ENCODE results near the gene LY6G5C. TPM values are rescaled to one million over a fixed set of nuclear protein-coding genes. Genes with fewer than 3 reads are reported as not detected.

The LY6G5C gene
- total and polyA plus RNA-seq, 2 of the 13 experiments (the other 11 are each of a cell fraction or from before 2014, with no cell fraction given), result 0.33 to 0.55 TPM

- TF ChIP-seq ZNF318 (CRISPR knock-in tag; IDR thresholded peaks at IDR 0.05) (no peak), BHLHE40 (IDR thresholded peaks at IDR 0.05; ENCODE audit: low read length) (no peak), ZNF614 (CRISPR knock-in tag; IDR thresholded peaks at IDR 0.05; ENCODE audit: borderline replicate concordance) (no peak), ZC3H4 (CRISPR knock-in tag; IDR thresholded peaks at IDR 0.05; ENCODE audit: borderline replicate concordance) (peak; percentile 56; the same call in 1 of the 2 replicates), SOX13 (IDR thresholded peaks at IDR 0.05) (no peak; the same call in 1 of the 2 replicates), SOX13 (CRISPR knock-in tag; conservative IDR thresholded peaks at IDR 0.05 in 1 of 2, IDR thresholded peaks at IDR 0.05 in 1 of 2) (no peak; a peak in 1 of 4 replicates), MAFG (CRISPR knock-in tag; IDR thresholded peaks at IDR 0.05) (no peak), NFIC (IDR thresholded peaks at IDR 0.05; ENCODE audit: low read length) (no peak), ZNF576 (CRISPR knock-in tag; IDR thresholded peaks at IDR 0.05) (no peak), HIVEP1 (CRISPR knock-in tag; IDR thresholded peaks at IDR 0.05) (no peak), ETV6 (CRISPR knock-in tag; conservative IDR thresholded peaks at IDR 0.05) (no peak; the same call in 1 of the 2 replicates), NFYB (CRISPR knock-in tag; IDR thresholded peaks at IDR 0.05) (no peak), PAX8 (CRISPR knock-in tag; IDR thresholded peaks at IDR 0.05; ENCODE audit: borderline replicate concordance) (0 out of 2 replicates have a peak, but pooled peaks have one; percentile 58), CHD4 (IDR thresholded peaks at IDR 0.05; ENCODE audit: borderline replicate concordance, low read length) (no peak), KAT2B (IDR thresholded peaks at IDR 0.05; ENCODE audit: borderline replicate concordance, low read depth, low read length) (no peak), ZNF430 (CRISPR knock-in tag; IDR thresholded peaks at IDR 0.05) (no peak), ZNF550 (CRISPR knock-in tag; IDR thresholded peaks at IDR 0.05; ENCODE audit: borderline replicate concordance) (no peak)
- TF ChIP-seq, protein P1, sequence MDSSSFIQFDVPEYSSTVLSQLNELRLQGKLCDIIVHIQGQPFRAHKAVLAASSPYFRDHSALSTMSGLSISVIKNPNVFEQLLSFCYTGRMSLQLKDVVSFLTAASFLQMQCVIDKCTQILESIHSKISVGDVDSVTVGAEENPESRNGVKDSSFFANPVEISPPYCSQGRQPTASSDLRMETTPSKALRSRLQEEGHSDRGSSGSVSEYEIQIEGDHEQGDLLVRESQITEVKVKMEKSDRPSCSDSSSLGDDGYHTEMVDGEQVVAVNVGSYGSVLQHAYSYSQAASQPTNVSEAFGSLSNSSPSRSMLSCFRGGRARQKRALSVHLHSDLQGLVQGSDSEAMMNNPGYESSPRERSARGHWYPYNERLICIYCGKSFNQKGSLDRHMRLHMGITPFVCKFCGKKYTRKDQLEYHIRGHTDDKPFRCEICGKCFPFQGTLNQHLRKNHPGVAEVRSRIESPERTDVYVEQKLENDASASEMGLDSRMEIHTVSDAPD (CRISPR knock-in tag; IDR thresholded peaks at IDR 0.05), result no peak
- TF ChIP-seq, protein P2, sequence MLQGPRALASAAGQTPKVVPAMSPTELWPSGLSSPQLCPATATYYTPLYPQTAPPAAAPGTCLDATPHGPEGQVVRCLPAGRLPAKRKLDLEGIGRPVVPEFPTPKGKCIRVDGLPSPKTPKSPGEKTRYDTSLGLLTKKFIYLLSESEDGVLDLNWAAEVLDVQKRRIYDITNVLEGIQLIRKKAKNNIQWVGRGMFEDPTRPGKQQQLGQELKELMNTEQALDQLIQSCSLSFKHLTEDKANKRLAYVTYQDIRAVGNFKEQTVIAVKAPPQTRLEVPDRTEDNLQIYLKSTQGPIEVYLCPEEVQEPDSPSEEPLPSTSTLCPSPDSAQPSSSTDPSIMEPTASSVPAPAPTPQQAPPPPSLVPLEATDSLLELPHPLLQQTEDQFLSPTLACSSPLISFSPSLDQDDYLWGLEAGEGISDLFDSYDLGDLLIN (CRISPR knock-in tag; IDR thresholded peaks at IDR 0.05; ENCODE audit: borderline replicate concordance), result no peak; the same call in 1 of the 2 replicates
Measured at GRCh38 chr6:31729979-31730630, 49.2 kb upstream of the LY6G5C start (continued).
